GM23338 (cell line): ENCODE results near the gene OR10P1.

ENCODE experiments used
- CREB1 ChIP-seq: fragments of 250-450 bp; sonication (Bioruptor Pico); IDR thresholded peaks from 2 replicates; pipeline ENCODE4 v1.5.0; 2020; ENCODE audit warnings: low read depth, mild to moderate bottlenecking, moderate library complexity
- CTCF ChIP-seq, 2 experiments: fragments of 200-600 bp in 1 of 2; sonication (generic) in 1 of 2; conservative IDR thresholded peaks; 2 replicates each; pipeline versions ENCODE4 v1.5.1 to v1.6.1; 2016 to 2017; ENCODE audit warnings: antibody characterized with exemption in 2 of 2, low read depth in 2 of 2, mild to moderate bottlenecking in 2 of 2, moderate library complexity in 1 of 2
- EZH2 ChIP-seq: fragments of 200-600 bp; sonication (generic); IDR thresholded peaks from one replicate; pipeline ENCODE4 v1.8.0; 2017; ENCODE audit warnings: antibody characterized with exemption, mild to moderate bottlenecking, low read depth; ENCODE audit not compliant: unreplicated experiment
- EZH2phosphoT487 ChIP-seq: fragments of 200-600 bp; sonication (generic); IDR thresholded peaks from one replicate; pipeline ENCODE4 v1.8.1; 2018; ENCODE audit warnings: antibody characterized with exemption; ENCODE audit not compliant: unreplicated experiment
- JUNB ChIP-seq: IDR thresholded peaks from one replicate; pipeline ENCODE4 v1.6.1; 2016; ENCODE audit warnings: antibody characterized with exemption; ENCODE audit not compliant: unreplicated experiment
- POLR2AphosphoS5 ChIP-seq: IDR thresholded peaks from 2 replicates; pipeline ENCODE4 v1.6.1; 2016; ENCODE audit warnings: antibody characterized with exemption, low read depth
- REST ChIP-seq: IDR thresholded peaks from one replicate; pipeline ENCODE4 v1.6.1; 2018; ENCODE audit warnings: antibody characterized with exemption; ENCODE audit not compliant: unreplicated experiment
- STAT1 ChIP-seq: IDR thresholded peaks from one replicate; pipeline ENCODE4 v1.6.1; 2016; ENCODE audit warnings: antibody characterized with exemption; ENCODE audit not compliant: unreplicated experiment

GRCh38 chr12:55614764-55615163, 21.9 kb upstream of the OR10P1 start:
- no peak for TF ChIP-seq POLR2AphosphoS5
- TF ChIP-seq CTCF (conservative IDR thresholded peaks at IDR 0.05; ENCODE audit: low read depth in 2 of 2) = no peak
- no peak for TF ChIP-seq EZH2
- TF ChIP-seq REST = no peak
- TF ChIP-seq CREB1 (CRISPR knock-in tag) = no peak
- no peak for TF ChIP-seq EZH2phosphoT487
- TF ChIP-seq STAT1 = no peak
- TF ChIP-seq JUNB = no peak
